ENCODE data around the gene H1-8.

The H1-8 gene

DNA sequence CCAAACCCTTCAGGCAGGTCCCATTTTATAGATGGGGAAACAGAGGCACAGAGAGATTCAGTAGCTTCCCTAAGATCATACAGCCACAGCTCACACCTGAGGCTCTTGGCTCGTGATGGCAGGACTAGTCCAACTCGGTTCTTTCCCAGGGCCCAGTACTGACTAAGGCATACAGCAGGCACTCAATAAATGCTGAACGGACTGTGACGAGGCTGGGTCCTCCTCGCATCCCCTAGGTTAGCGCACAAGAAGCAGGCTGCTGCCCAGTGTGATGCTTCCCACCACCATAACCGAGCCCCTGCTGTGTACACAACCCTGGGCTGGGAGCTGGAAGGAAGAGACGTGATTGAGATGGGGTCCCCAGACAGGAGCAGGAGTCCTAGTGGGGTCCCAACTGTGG lies 38.6 kb downstream of the H1-8 start:
- TF ChIP-seq YY1 (IDR thresholded peaks at IDR 0.05; ENCODE audit: low read depth) (no peak), EGR1 (IDR thresholded peaks at IDR 0.05) (no peak)
- TF ChIP-seq, protein P1, sequence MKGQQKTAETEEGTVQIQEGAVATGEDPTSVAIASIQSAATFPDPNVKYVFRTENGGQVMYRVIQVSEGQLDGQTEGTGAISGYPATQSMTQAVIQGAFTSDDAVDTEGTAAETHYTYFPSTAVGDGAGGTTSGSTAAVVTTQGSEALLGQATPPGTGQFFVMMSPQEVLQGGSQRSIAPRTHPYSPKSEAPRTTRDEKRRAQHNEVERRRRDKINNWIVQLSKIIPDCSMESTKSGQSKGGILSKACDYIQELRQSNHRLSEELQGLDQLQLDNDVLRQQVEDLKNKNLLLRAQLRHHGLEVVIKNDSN (IDR thresholded peaks at IDR 0.05): no peak

DNA sequence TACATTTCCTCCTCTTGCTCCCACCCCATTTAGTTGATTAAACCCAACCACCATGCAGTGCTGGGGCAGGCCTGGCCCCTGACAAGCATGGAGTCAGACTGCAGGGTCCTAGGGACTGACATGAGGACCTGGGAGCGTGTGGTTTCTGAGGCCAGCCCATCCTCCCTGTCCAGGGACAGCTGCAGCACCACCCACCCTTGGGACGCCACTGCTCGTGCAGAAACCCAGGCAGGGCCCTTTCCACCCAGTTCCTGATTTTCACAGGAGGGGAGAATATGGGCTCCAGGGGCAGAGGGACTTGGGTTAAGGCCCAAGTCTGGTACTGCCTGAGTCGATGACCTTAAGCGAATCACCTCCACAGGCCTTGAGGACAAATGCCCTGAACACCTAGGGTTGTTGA lies 39.8 kb downstream of the H1-8 start:
- TF ChIP-seq, protein P2, sequence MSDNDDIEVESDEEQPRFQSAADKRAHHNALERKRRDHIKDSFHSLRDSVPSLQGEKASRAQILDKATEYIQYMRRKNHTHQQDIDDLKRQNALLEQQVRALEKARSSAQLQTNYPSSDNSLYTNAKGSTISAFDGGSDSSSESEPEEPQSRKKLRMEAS (IDR thresholded peaks at IDR 0.05): no peak
- TF ChIP-seq CEBPB (IDR thresholded peaks at IDR 0.05) (no peak), EGR1 (IDR thresholded peaks at IDR 0.05) (no peak), TCF12 (IDR thresholded peaks at IDR 0.05; ENCODE audit: low read depth) (no peak), FOXM1 (IDR thresholded peaks at IDR 0.05; ENCODE audit: borderline replicate concordance, low read depth) (no peak), TAF1 (IDR thresholded peaks at IDR 0.05; ENCODE audit: low read depth) (no peak), ZBTB7A (IDR thresholded peaks at IDR 0.05; ENCODE audit: low read depth) (no peak), RAD21 (IDR thresholded peaks at IDR 0.05; ENCODE audit: low read depth) (no peak)
- TF ChIP-seq, protein P1 (IDR thresholded peaks at IDR 0.05): no peak

DNA sequence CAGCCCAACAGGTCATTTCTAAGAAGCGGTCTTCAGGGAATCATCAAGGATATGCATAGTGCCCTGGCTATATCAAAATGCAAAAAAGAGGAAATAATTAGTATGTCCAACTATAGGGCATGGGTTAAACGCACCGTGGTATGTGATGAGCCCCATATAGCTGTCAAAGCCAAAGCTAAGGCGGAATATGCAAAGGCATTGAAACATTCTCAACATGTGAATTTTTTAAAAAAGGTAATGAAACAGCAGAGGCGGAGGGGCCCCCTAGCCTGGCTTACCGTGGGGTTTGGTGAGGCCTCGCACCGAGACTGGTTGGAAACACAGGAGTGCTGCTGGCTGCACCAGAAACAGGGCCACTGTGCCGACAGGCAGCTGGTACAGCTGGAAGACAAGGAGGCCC lies 40.3 kb downstream of the H1-8 start:
- no peak for TF ChIP-seq ZBTB7A (IDR thresholded peaks at IDR 0.05; ENCODE audit: low read depth)
- no peak for TF ChIP-seq EP300 (IDR thresholded peaks at IDR 0.05; ENCODE audit: borderline replicate concordance)
- TF ChIP-seq CREB1 (IDR thresholded peaks at IDR 0.05; ENCODE audit: low read depth): no peak
- TF ChIP-seq RAD21 (IDR thresholded peaks at IDR 0.05; ENCODE audit: low read depth): no peak
- TF ChIP-seq NFIC (IDR thresholded peaks at IDR 0.05): no peak
- TF ChIP-seq EGR1 (IDR thresholded peaks at IDR 0.05): no peak
- no peak for TF ChIP-seq TCF12 (IDR thresholded peaks at IDR 0.05; ENCODE audit: low read depth)
- no peak for TF ChIP-seq YY1 (IDR thresholded peaks at IDR 0.05; ENCODE audit: low read depth)
- TF ChIP-seq CEBPB (IDR thresholded peaks at IDR 0.05): no peak
- TF ChIP-seq, protein P3, sequence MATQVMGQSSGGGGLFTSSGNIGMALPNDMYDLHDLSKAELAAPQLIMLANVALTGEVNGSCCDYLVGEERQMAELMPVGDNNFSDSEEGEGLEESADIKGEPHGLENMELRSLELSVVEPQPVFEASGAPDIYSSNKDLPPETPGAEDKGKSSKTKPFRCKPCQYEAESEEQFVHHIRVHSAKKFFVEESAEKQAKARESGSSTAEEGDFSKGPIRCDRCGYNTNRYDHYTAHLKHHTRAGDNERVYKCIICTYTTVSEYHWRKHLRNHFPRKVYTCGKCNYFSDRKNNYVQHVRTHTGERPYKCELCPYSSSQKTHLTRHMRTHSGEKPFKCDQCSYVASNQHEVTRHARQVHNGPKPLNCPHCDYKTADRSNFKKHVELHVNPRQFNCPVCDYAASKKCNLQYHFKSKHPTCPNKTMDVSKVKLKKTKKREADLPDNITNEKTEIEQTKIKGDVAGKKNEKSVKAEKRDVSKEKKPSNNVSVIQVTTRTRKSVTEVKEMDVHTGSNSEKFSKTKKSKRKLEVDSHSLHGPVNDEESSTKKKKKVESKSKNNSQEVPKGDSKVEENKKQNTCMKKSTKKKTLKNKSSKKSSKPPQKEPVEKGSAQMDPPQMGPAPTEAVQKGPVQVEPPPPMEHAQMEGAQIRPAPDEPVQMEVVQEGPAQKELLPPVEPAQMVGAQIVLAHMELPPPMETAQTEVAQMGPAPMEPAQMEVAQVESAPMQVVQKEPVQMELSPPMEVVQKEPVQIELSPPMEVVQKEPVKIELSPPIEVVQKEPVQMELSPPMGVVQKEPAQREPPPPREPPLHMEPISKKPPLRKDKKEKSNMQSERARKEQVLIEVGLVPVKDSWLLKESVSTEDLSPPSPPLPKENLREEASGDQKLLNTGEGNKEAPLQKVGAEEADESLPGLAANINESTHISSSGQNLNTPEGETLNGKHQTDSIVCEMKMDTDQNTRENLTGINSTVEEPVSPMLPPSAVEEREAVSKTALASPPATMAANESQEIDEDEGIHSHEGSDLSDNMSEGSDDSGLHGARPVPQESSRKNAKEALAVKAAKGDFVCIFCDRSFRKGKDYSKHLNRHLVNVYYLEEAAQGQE (IDR thresholded peaks at IDR 0.05; ENCODE audit: low read depth): no peak

DNA sequence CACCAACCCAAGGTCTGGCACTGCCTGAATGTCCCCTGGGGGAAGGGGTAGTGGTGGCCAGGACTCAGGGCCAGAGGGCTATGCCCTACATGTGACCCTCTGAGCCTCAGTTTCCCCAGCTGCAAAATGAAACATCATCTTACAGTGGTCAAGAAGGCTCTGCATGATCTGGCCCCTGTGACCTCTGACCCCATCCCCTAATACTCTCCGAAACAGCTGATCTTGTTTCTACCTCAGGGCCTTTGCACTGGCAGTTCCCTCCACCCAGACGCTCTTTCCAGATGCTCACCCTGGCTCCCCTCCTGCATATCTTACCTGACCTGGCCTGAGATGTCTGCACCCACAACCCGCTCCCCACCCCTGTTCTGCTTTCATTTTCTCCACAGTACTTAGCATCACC lies 41.7 kb downstream of the H1-8 start:
- TF ChIP-seq CREB1 (IDR thresholded peaks at IDR 0.05; ENCODE audit: low read depth): no peak
- no peak for TF ChIP-seq TEAD4 (IDR thresholded peaks at IDR 0.05)
- TF ChIP-seq FOXM1 (IDR thresholded peaks at IDR 0.05; ENCODE audit: borderline replicate concordance, low read depth): no peak
- TF ChIP-seq CEBPB (IDR thresholded peaks at IDR 0.05): no peak
- no peak for TF ChIP-seq EGR1 (IDR thresholded peaks at IDR 0.05)
- no peak for TF ChIP-seq YY1 (IDR thresholded peaks at IDR 0.05; ENCODE audit: low read depth)
- no peak for TF ChIP-seq ZBTB7A (IDR thresholded peaks at IDR 0.05; ENCODE audit: low read depth)
- TF ChIP-seq, protein P2 (IDR thresholded peaks at IDR 0.05): no peak
- TF ChIP-seq TCF12 (IDR thresholded peaks at IDR 0.05; ENCODE audit: low read depth): no peak
- TF ChIP-seq TAF1 (IDR thresholded peaks at IDR 0.05; ENCODE audit: low read depth): no peak
- TF ChIP-seq, protein P3 (IDR thresholded peaks at IDR 0.05; ENCODE audit: low read depth): no peak
- TF ChIP-seq NFIC (IDR thresholded peaks at IDR 0.05): no peak

DNA sequence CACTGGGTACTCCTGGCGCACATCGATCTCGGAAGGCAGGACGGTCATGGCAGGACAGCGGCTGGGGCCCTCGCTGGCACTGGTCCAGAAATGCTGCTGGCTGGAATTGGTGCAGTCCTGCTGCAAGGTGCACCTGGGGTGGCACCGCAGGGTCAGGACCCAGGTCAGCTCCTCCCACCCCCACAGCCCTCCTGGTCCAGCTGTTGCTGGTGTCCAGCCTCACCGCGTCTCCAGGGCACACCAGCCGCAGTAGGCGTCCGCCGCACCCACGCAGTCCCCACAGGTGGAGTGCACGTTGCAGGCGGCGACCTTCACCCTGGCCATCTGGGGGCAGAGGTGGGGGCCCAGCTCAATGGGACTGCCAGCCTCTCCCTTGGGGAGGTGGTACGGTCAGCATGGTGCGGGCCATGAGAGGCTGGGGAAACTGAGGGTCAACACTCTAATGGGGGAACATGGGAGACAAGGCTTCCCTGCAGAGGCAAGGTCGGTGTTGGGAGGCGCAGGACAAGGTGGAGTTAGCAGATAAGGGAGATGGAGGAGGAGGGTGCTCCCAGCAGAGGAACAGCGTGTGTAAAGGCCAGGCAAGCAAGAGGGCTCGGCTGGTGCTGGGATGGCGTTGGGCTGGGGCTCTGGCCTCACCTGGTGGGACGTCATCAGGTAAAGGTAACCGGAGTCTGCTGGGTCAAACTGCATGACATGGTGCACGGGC lies 43.1 kb downstream of the H1-8 start:
- TF ChIP-seq TAF1 (IDR thresholded peaks at IDR 0.05; ENCODE audit: low read depth) (no peak), TEAD4 (IDR thresholded peaks at IDR 0.05) (no peak), EGR1 (IDR thresholded peaks at IDR 0.05) (no peak)
- TF ChIP-seq, protein P3 (IDR thresholded peaks at IDR 0.05; ENCODE audit: low read depth): peak; percentile 59

Data from Ishikawa (cell line).